Uterus (tissue), 2 donors: ENCODE results near the gene MATK.

ENCODE experiments used
- CTCF ChIP-seq, 4 experiments: fragments of 200-600 bp in 2 of 4; fragments of 450-650 bp in 2 of 4; sonication (generic) in 2 of 4; IDR thresholded peaks; one replicate each; pipeline ENCODE4 v1.5.1; 2016 to 2019; ENCODE audit warnings: antibody characterized with exemption in 4 of 4, mild to moderate bottlenecking in 2 of 4, moderate library complexity in 1 of 4
- POLR2A ChIP-seq, 2 donors: fragments of 450-650 bp; IDR thresholded peaks; one replicate each; pipeline ENCODE4 v1.6.1; 2016; ENCODE audit warnings: antibody characterized with exemption in 2 of 2, mild to moderate bottlenecking in 1 of 2, moderate library complexity in 1 of 2

DNA sequence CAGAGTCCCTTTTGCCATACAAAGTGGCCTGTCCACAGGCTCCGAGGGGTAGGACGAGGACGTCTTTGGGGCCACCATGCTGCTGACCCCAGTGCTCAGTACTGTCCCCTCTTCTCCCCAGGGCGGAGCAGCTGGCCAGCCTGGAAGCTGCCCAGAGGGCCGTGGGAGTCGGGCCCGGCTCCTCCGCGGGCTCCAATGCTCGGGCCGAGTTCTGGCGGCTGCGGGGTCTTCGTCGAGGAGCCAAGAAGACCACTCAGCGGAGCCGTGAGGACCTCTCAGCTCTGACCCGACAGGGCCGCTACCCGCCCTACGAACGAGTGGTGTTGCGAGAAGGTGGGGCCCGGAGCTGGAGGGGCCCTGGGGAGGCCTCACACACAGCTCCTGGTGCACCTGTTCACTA, 45.8 kb downstream of the MATK start:
- TF ChIP-seq CTCF (IDR thresholded peaks at IDR 0.05) (no peak), POLR2A (IDR thresholded peaks at IDR 0.05) (no peak)
